Left kidney (tissue), 8 donors: ENCODE results near the gene ITGA11. TPM values are rescaled to one million over a fixed set of nuclear protein-coding genes. Genes with fewer than 3 reads are reported as not detected.

Experiments used
- DNase-seq: peaks from one replicate; pipeline ENCODE4 v3.0.0-alpha.2; 2013
- long read RNA-seq, 8 donors: transcript quantifications; one replicate each; lab custom pipeline, GENCODE V29; 2026
- polyA plus RNA-seq: library from polyadenylated mRNA; unstranded; fragments of 120-200 nt; gene quantifications from one replicate; pipeline ENCODE4 v1.2.1, GENCODE V29; 2013; ENCODE audit not compliant: insufficient read length

The ITGA11 gene
- polyA plus RNA-seq = 3.6 TPM
- long read RNA-seq, donor 1 = 0 reads
- long read RNA-seq, donor 2, full-length matches to known transcripts = 1 of 1 reads
- long read RNA-seq, donor 2, partial matches to known transcripts = 0 of 1 reads
- long read RNA-seq, donor 2, other reads (novel, unspliced or antisense) = 0 of 1 reads
- long read RNA-seq, donor 3 = 0 reads
- long read RNA-seq, donor 4 = 0 reads
- long read RNA-seq, donor 5 = 0 reads
- long read RNA-seq, donor 6, partial matches to known transcripts = 0 of 1 reads
- long read RNA-seq, donor 6, other reads (novel, unspliced or antisense) = 0 of 1 reads
- long read RNA-seq, donor 7 = 0 reads
- long read RNA-seq, donor 8 = 0 reads

DNA sequence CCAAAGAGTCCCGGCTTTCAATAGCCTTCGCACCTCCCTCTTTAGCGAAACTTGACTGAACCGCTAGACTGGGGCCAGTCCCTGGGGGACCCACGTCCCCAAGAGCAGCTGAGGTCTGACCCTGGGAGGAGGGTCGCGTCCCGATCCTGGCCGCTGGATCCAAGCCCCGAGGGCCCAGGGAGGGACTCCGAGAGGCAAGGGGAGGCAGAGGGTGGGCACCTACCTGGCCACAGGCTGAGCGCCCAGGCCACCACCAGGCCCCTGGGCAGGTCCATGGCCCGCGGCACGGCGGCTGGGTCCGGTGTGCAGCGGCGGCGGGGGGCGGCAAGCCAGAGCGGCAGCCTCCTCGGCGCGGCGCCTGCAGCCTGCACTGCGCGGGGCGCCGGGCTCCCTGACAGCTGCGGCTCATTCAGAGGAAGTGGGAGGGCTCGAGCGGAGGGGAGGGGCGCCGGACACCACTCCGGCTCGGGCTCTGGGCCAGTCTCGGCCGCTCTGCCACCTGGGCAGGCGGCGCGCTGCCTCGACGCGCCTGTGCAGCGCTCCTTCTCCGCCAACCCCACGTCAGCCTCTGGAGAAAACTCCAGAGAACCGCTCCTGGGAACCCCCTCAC is at the start of gene ITGA11:
Gene ITGA11, minus strand, starts transcription at position 372 of the 610 bp plus-strand sequence. Its CDS starts 97 bp downstream, at position 275.
- peak; percentile 65 for DNase-seq

DNA sequence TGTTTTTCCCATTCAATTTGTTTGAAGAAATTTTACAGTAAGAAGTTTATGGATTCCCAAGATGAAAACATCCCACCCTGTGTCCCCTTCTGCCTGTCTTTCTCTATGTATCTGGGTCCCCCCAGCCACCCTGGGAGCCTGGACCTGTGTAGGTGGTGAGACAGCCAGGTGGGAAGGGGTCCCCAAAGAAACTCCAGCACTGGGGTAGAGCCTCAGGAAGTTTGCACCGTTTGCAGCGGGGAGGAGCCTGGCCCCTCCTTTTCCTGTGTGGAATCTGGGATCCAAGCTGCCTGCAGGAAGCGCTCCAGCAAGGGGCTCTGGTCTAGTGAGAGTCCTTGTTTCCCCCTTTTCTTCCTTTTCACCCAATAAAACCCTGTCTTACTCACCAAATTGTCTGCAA is 49.4 kb upstream of the ITGA11 start:
- no peak for DNase-seq

- DNase-seq = no peak
Measured at GRCh38 chr15:68480296-68480695, 48.3 kb upstream of the ITGA11 start.

- no peak for DNase-seq
Measured at GRCh38 chr15:68479870-68480269, 47.9 kb upstream of the ITGA11 start.

DNA sequence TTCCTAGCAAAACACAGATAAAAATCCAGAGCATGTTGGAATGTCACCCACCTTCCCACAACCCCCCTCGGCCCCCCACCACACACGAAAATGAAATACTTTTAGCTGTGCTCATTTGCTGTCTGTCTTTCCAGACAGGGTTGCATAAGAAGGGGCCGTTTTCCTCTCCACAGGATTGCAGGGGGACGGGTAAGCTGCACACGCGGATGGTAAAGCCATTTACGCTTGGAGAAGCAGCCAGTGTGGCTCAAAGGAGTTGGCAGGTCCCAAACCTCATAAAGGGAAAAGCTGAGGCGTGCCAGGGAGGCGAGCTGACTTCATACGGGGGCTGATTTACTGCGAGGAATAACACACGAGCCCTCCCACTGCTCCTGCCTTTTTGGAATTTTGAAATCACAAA is 47.4 kb upstream of the ITGA11 start:
- DNase-seq = no peak

DNA sequence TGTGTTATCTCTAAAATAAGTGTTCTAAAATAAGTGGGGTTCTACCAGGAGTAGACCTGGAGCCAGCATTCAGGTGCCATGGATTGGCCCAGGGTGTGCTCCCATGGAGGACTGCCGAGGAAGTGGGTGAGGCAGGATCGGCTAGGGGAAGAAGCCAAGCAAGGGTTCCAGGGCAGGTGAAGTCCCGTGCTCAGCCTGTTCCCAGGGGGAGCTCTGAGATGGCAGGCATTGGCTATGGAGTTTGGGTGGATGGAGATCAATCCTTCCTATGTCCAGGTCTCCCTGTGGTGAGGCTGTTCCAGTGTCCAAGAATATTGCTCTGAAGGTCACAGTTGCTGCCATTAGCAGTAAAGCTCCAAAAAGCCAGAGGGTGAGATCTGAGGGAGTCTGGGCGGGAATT is 46.9 kb upstream of the ITGA11 start:
- DNase-seq = no peak

GRCh38 chr15:68475449-68475848 is 43.5 kb upstream of the ITGA11 start:
- no peak for DNase-seq

GRCh38 chr15:68471541-68471940 is 39.6 kb upstream of the ITGA11 start:
- no peak for DNase-seq

GRCh38 chr15:68470976-68471375 is 39.0 kb upstream of the ITGA11 start:
- DNase-seq = no peak

DNA sequence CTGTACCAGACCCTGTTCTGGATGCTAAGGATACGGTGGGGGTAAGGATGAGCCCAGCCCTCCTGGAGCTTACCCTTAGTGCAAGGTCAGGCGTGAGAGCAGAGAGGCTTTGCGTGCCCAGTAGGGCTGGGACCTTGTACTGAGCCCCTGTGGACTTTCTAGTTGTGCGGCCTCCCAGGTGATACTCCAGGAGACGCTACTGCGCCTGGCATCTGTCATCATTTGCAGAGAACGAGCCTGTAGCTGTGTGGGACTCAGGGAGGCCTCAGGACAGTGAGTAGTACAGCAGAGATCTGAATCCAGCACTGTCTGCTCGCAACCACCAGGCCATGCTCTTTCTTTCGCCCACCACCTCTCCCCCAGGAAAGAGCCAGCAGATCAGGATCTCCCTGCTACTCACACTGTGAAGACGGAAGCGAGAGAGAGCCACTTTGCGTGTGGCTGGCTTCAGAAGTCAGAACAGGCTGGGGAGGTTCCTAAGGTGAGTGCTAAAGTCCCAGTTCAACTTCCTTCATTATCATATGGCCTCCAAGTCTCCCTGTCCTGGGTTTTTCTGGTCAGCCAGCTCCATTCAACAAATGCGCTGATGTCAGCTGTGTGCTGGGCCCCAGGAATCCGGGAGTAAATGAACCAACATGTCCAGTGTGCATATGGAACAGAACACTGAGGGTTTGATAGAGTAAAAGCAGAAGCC is 38.2 kb upstream of the ITGA11 start:
- no peak for DNase-seq

- DNase-seq = no peak
Measured at GRCh38 chr15:68469162-68470048, 37.4 kb upstream of the ITGA11 start.

DNA sequence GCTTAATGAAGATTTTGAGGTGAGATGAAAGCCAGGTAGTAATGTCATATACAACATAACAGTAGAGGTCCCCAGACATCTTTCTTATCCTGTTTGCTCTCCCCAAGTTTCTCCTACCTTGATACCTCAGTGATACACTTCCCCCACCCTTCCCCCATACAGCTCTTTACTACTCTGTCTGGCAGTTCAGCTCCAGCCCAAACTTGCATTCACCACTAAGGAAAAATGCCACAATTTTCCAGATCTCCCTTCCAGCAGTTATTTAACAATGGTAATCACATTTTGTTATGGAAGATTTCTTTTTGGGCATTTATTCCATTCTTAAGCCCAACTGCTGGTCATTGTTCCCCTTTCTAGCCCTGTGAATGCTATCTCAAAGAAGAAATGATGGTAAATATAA is 34.9 kb upstream of the ITGA11 start:
- DNase-seq = no peak

GRCh38 chr15:68465861-68466560 is 34.0 kb upstream of the ITGA11 start:
- no peak for DNase-seq

DNA sequence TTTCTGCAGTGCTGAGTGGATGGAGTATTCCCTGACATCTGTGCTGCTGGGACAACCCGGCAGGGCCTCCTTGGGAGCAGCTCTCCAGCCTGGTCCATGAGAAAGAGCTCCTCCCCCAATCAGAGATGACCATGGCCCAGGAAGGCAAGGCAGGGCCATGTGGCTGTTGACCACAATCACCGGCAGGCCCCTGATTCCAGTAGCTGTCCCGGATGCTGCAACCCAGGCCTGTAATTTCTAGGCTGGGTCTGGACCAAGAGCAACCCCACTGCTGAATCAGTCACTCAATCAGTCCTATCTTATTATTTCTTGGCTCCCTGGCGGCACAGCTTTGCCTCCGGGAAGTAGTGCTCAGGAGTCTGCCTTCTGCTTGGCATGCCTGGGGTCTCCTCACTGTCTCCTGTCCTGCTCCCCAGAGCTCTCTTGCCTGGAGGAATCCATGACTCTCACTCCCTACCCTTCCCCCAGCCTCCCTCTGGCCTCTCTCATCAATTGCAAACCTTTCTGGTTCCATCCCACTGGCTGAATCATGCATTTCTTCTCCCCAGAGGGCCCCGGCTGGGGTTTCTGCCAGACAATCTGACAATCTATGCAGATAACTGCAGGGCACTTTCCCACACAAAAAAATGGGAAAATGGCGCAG is 32.6 kb upstream of the ITGA11 start:
- no peak for DNase-seq

DNA sequence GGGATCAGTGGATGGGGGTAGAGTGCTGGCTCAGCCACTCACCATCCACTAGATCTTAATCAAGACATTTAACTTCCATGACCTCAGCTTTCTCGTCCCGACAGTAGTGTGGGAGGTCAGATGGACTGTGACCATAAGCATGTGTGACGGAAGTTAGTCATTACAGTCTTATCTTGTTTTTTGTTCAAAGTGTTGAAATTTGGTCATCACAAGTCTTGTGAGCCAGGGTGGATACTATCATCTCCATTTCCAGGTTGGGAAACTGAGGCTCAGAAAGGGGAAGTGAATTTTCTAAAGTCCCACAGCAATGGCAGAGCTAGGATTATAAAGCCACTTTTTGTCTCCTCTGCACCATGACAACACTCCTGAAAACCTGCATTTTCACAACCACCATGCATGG is 32.0 kb upstream of the ITGA11 start:
- no peak for DNase-seq

GRCh38 chr15:68463444-68463843 is 31.5 kb upstream of the ITGA11 start:
- DNase-seq = no peak

- DNase-seq = no peak
Measured at GRCh38 chr15:68460166-68460565, 28.2 kb upstream of the ITGA11 start.

DNA sequence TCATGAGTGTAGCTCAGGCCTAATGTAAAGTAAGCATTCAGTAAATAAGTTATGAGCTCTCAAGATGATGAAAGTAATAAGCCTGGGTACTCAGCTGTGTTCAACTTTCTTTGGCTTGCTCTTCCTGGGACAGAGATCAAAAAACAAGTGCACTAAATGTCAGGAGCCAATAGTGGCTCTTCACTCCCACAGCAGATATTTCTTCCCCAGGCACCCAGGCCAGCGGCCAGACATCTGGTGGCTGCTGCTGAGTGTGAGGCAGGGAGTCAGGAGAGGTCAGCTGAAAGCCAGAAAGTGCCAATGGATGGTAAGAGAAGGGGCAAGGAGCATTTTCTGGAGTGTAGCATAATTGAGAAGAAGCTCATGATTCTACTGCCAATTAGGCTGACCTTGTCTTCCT is 18.2 kb upstream of the ITGA11 start:
- no peak for DNase-seq

DNA sequence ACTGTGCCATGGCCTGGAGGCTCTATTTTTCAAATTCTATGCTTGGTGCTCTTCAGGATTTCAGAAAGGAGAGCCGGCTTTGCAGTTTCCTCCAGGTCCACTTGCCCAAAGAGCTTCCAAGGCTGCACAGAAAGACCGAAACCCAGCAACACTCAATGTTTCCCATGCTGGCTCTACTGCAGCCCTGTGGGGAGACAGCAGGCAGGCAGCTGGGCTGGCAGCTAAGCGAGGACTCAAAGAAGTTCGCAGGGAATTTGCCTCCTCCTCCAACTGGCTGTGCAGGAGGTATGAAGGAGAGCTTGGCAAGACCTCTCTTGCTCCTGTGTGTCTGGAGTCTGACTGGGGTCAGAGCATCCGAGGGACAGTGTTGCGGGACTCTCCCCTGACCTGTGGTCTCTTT is 17.4 kb upstream of the ITGA11 start:
- DNase-seq = no peak

DNA sequence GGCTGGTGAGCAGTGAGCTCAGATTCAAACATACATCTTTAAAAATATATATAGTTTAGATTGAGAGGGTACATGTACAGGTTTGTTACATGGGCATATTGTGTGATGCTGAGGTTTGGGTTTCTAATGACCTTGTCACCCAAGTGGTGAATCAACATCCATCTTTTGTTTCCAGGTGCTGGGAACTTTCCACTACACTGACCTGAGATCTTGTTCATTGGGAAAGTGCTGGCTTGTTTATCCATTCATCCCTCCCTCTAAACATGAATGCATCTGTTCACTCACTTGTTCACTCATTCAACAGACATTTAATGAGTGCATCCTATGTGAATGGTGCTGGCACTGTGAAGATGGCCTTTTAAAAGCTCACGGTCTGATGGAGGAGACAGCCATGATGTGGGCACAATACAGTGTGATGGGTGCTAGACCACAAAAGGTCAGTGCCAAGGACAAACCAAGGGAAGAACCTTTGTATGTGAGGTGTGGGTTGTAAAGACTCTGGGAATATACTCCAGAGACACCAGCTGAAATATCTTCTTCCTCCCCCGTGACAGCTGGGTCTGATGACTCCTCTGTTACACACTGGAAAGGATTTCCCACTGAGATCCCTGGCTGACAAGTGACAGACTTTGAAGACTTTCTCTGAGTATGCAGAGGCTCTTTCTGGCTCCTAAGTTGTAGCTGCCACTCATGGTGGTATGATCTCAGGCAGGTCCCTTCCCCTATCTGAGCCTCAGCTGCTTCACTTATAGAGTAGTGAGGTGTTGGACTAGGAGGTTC is 16.2 kb upstream of the ITGA11 start:
- no peak for DNase-seq
